Stimulated activated CD8-positive, alpha-beta memory T cell treated with anti-CD3 and anti-CD28 coated beads, Interleukin-4, amount 100 ng/mL, for 4 hours (primary cell): Measurements from ENCODE around the gene TRABD.

Experiments
- DNase-seq, 2 donors: peaks; one replicate each; pipeline ENCODE4 v3.0.0-alpha.2; 2020; ENCODE audit warnings: low read depth in 2 of 2, low spot score in 1 of 2

Gene TRABD

DNA sequence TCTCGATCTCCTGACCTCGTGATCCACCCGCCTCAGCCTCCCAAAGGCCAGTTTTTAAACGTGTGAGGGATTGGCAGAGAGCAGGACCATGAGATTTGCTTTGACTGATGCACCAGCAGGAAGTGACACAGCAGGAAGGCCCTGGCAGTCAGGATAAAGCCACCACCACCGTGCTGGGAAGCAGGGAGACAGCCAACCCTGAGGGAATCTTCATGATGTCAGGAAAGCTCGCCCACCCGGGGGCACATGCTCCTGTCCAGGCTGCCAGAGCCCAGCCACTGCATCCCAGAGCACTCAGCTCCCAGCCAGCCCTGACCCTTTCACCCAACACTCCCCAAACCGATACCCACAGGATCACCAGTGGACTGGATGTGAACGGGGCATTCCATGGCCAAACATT is 53.0 kb downstream of the TRABD start:
- no peak for DNase-seq

GRCh38 chr22:50242406-50242949 is 56.8 kb downstream of the TRABD start:
- no peak for DNase-seq

GRCh38 chr22:50243685-50244419 is 58.1 kb downstream of the TRABD start:
- DNase-seq = no peak

DNA sequence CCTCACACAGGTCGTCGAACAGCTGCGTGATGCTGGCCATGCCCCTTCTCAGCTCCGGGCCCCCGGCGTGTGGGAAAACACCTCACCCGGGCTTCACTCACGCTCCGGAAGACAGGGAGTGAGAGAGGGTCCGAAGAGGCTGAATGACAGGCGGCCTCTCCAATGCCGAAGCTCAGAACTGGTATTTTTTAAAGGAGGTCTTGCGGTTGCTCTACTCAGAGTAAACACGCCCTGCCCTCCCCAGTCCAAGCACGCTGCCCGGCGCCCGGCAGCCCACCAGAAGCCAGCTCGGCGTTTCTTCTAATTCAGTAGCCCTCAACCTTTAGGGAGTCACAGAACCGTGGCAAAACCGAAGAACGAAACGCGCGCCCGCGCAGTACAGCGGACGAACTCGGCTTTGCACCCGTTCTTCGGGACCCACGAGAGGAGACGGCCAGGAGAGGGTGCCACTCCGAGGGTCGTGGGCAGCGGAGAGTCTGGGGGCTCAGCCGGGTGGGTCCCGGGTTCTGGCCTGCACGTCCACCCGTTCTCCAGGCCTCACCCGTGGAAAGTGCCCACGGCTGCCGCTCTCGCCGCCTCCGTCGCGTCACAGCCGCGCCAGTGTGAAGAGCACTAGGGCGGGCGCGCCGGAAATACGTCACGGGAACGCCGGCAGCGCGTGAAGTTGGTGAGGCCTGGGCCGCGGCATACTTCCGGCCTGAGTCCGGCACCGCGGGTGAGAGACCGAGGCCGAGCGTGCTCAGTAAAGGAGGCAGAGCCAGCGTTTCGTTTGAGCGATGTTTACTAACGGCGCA is 58.9 kb downstream of the TRABD start, which contains the start of gene TUBGCP6:
Gene TUBGCP6, minus strand, starts transcription at position 604 of the 794 bp plus-strand sequence. Its CDS starts 564 bp downstream, at position 40.
- DNase-seq = peak; percentile 83 to 88

DNA sequence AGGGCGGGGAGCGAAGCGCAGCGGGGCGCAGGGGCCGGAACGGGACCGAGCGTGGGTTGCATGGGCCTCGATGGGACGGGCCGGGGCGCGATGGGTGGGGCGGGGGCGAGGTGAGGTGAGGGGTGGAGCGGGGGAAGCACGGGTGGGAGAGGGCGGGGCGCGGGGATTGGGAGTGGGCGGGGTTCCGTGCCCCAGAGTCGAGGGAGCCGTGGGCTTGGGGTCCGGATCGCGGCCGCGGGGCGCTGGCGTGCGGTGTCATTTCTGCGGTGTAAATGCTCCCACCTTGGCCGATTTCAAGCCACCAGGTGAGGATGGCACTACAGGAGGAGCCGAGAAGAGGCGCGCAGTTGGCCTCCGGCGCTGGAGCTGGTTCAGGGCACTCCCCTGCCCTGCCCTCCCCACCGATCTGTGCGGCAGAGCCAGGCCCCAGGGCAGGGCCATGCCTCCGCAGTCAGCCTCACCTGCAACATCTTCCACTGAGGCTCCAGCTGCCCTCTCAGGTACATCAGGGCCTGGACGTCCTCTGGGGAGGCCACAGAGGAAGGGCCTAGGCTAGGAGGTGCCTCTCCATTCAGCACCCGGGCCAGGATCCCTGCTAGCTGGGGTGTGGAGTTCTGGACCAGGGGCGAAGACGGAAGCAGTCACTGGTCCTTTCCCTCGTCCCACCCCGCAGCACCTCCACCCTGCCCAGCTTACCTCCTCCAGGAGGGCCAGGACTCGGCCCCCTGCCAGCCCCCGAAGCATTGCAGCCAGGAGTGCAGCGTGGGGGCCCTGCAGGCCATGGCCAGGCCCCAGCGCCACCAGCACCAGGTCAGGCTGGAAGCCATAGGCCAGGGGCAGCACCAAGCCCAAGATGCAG is 59.7 kb downstream of the TRABD start:
- no peak for DNase-seq

DNA sequence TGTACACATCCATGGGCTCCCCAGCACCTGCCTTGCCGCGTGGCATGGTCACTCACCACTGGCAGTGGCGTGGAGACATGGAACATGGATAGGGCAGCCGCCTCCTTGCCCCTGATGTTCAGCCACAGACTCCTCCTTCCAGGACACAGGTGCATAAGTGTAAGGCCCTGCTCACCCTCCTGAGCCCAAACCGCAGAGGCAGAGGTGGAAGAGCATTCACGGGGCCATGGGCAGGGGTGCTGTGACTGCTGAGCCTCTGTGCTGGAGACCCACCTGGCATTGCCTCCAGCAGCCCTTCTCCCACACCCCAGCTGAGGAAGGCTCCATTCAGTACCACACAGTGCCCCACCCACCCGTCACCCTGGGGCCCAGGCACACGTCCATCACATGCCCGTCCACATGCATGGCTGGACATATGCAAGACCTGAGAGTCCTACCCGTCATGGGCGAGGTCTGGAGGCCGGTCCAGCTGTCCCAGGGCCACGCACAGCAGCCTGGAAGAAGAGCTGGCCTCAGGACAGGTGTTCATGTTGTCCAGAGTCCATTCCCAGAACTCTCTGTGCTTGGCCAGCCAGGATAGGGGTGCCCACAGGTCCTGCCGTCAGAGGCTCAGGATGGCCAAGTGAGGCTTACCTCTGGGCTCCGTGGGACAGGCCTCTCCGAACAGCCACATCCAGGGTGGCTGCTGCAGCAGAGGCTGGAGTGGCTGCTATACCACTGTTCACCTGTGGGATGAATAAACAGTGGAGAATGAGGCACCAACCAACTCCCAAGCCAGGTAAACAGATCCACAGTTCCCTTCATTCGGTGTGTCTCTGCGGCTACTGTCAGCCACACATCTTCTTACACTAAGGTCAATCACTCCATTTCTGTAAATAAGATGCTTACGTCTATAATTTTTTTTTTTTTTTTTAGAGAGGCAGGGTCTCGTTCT is 60.8 kb downstream of the TRABD start:
- DNase-seq = no peak

DNA sequence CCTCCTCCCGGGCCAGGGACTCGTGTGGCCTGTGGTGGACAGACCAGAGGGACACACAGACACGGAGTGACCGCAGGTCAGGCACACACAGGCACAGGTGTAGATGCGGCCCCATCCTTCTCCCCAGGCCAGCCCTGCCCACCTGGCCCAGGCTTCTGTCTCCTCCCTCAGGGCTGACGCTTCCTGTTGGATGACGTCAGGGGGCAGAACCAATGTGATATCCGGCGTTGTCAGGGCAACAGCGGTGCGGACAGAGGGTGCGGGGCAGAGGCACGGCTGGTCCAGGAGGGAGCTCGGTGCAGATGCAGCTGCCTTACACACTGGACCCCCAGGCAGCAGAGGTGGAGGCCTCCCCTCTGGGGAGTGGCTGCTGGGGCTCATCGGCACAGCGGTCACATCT is 62.0 kb downstream of the TRABD start:
- no peak for DNase-seq

- no peak for DNase-seq
Measured at GRCh38 chr22:50248196-50249081, 62.7 kb downstream of the TRABD start.
